22Rv1 (cell line): ENCODE results near the gene DNTT.

Experiments
- H3K27ac ChIP-seq: fragments of 450-650 bp; 2 replicates; pipeline ENCODE4 v1.5.1; 2017
- ZFX ChIP-seq: fragments of 450-650 bp; IDR thresholded peaks from 2 replicates; pipeline ENCODE4 v1.6.1; 2017; ENCODE audit warnings: antibody characterized with exemption, borderline replicate concordance
- TF ChIP-seq, protein P1 (sequence below): fragments of 450-650 bp; IDR thresholded peaks from 2 replicates; pipeline ENCODE4 v1.5.1; 2017; ENCODE audit warnings: mild to moderate bottlenecking

Gene DNTT

DNA sequence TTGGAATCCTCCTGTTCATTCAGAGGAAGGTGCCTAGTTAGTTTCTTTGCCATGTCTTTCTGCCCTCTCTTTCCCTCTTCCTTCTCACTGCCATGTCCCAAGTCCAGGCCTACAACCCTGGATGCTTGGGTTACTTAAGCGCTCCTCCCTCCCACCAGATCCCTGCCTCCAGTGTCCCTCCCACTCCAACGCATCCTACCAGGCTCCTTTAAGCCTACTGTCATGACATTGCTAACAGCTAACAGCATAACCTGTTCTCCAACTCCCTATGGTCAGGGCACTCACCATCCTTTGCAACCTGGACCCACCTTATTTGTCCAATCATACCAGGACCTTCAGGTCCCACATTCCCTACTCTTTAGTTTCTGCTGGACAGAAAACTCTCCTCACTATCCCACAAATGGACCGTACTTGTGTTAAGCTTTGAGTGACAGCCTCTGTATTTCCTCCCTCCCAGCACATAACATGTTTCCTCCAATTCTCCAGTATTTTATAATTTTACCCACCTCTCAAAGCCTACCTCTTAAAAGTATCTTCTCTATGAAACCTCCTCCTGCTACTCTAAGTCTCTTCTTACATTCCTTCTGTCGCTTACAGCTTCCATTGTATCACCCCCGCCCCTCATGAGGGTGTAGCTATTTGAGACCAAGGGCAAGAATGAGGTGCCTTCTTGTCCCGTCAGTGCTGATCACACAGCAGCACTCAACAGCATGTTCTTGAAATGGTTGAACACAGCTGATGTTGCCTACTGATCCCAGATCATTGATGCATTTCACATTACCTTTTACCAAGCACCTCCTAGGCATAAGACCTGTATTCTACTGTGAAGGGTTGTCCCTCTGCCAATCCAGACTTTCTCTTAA, 34.6 kb upstream of the DNTT start:
- TF ChIP-seq, protein P1, sequence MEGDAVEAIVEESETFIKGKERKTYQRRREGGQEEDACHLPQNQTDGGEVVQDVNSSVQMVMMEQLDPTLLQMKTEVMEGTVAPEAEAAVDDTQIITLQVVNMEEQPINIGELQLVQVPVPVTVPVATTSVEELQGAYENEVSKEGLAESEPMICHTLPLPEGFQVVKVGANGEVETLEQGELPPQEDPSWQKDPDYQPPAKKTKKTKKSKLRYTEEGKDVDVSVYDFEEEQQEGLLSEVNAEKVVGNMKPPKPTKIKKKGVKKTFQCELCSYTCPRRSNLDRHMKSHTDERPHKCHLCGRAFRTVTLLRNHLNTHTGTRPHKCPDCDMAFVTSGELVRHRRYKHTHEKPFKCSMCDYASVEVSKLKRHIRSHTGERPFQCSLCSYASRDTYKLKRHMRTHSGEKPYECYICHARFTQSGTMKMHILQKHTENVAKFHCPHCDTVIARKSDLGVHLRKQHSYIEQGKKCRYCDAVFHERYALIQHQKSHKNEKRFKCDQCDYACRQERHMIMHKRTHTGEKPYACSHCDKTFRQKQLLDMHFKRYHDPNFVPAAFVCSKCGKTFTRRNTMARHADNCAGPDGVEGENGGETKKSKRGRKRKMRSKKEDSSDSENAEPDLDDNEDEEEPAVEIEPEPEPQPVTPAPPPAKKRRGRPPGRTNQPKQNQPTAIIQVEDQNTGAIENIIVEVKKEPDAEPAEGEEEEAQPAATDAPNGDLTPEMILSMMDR, result no peak
- no peak for TF ChIP-seq ZFX
- no peak overlapping the region for H3K27ac ChIP-seq

DNA sequence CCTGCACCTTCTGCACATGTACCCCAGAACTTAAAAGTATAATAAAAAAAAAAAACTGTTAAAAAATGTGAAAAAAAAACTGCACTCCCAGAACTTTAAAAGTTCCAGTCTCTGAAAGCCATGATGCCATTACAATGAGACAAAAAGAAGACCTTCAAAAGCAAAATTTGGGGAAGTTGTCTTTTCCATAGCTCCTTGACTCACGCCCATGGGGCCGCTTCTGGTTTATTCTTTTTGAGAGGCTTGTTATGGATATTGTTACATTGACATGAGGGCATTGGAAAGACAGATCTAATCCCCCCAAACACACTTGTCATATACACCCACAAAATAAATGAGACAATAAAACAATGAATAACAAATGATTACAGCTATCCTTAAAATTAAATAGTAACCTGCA, 33.7 kb upstream of the DNTT start:
- peak overlapping the region; percentile 85 for H3K27ac ChIP-seq
- no peak for TF ChIP-seq ZFX
- TF ChIP-seq, protein P1, result no peak

DNA sequence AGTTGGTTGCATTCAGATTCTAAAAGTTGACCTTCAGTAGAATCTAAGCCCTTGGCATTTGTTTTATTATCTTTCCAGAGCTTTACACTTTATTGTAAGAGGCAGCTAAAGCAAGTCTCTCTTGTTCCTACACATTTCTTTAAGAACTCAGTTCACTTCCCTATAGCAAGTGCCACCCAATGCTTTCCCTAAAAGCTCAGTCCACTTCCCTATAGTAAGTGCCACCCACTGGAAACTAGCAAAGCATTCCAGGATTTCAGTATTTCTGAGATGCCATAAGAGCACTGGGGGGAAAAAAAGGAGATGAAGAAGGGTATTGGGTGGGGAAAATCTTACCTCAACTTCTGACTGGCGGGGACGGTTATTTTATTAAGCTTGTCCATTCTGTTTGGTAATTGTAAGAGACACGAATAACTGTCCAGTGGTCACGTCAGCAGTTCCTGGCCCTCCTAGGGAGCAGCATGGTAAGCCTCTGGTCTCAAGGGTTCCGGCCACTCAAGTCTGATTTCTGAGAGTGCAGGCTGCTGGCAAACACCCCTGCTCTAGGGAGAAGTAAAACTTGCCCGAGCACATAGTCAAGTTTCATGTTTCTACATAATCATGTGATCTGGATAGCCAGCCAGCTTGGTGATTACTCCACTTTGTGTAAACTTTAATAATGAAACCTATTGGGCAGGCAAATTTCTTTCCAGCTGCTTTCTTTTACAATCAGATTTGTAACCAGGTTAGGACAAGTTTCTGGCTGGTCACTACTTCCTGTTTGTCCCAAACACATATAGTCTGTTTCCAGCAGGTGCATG, 33.0 kb upstream of the DNTT start, which contains the start of gene BLNK:
TSS of gene BLNK (minus strand) at position 554 of the 800 bp plus-strand sequence. CDS start at position 383, 171 bp downstream.
- peak within 1 kb of the TSS; percentile 85 for H3K27ac ChIP-seq
- no peak for TF ChIP-seq ZFX
- TF ChIP-seq, protein P1, result no peak

DNA sequence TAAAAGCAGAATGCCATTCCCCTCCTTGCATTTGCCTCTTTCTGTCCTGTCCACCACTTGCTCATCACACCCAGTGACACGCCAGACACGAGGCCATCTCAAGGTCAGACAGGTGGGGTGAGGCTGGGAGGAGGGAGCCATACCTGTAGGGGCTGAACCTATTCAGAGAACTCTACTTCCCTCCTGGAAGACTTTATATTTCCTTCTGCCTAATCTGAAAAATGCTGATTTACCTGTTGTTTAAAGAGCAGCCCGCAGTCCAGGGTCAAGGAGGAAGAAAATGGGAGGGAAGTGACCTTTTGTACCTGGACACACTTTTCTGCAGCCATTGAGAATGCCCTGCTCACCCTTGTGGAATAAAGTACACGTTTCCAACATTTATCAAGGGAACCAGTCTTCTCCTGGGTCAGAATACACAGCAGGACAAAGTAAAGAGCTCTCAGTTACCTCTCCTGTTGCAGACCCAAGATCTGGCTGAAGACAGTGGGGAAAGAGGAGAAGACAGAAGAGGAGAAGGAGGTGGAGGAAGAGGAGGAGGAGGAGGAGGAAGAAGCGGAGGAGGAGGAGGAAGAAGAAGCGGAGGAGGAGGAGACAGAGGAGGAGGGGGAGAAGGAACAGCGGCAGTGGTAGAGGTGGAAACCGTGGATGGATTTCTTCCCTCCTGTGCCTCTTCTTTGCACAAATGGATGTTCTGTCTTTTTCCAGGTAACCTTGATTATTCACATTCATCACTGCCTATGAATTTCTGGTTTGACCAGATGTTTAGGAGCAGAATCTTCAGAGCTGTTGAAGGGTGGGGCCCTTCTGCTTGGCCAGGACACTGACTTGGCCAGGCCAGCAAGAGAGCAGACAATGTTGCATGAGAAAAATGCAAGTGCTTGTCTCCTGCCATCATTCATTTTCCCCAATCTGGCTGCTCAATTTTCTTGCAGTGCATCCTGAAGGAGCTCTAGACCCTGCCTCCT, 31.6 kb upstream of the DNTT start:
- H3K27ac ChIP-seq, result peak overlapping the region; percentile 85
- no peak for TF ChIP-seq ZFX
- TF ChIP-seq, protein P1, result no peak

DNA sequence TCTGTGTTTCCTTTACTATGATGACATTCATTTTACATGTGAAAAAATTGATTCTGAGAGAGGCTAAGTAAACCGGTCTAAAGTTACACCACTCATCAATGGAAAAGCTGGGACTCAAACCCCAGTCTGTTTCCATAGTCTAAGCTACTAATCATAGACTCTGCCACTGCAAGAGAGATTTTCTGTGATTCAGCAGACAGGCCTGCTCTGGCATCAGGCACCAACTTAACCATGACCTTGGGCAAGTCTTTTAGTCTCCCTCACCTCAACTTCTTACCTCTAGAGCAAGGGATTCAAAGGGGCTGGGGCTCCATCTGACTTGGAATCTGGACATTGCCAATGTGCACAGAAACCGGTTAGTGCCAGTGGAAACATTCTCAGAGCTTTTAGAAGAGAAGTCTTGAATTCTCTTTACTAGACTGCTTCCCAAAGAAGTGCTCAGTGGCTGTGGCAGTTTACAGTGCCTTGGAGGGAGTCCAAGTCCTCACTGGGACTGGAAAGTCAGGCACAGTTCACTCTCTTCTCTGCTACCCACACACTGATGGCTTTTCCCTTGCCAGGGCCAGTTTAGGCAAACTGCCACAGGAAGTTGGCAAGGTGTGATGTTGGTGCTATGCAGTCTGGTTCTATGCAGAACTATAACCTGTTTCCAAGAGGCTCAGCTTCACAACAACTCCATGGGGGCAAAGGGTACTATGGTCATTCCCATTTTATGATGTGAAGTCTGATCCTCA, 28.4 kb upstream of the DNTT start:
- TF ChIP-seq, protein P1, result no peak
- no peak for TF ChIP-seq ZFX
- H3K27ac ChIP-seq, result no peak overlapping the region

DNA sequence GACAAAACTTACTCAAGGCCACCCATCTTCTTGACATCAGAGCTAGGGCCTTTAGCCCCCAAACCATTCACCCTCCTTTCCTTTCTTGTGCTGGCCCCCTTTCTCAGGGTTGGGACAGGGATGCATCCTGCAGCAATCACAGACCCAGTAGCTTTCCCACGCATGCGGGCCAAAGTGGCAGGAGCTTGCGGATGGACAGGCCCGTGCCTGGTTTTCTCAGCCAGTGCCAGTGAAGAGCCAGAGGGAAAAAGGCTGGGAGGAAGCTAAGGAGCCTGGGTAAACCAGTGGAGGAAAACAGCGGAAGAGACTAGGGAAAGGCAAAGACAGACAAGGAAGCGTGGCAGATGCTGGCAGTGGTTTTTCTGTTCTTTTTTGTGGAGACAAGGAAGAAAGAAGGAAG, 27.8 kb upstream of the DNTT start:
- H3K27ac ChIP-seq, result no peak overlapping the region
- no peak for TF ChIP-seq ZFX
- TF ChIP-seq, protein P1, result no peak
